Motor neuron (in vitro differentiated cells): Measurements from ENCODE around the gene TSPAN31. TPM values are rescaled to one million over a fixed set of nuclear protein-coding genes. Genes with fewer than 3 reads are reported as not detected.
A peak's percentile ranks its signal among the peaks of the same experiment; 100 is the strongest.

Experiments
- ATAC-seq, 8 experiments: fragments of 200-7000 bp; cut with Tn5 transposase; replicated peaks in 6 of 8; 2 replicates each; pipeline ENCODE4 v1.8.0; 2021; ENCODE audit warnings: mild to moderate bottlenecking in 8 of 8, moderate library complexity in 8 of 8
- H3K27ac ChIP-seq, 2 donors: fragments of 250-450 bp; sonication (Bioruptor Pico); 2 replicates each; pipeline ENCODE4 v1.9.0; 2021; ENCODE audit warnings: antibody characterized with exemption in 2 of 2, mild to moderate bottlenecking in 2 of 2, moderate library complexity in 1 of 2
- H3K4me1 ChIP-seq, 2 donors: fragments of 250-450 bp; sonication (Bioruptor Pico); replicated peaks in 1 of 2; 2 replicates each; pipeline ENCODE4 v1.6.1; 2021; ENCODE audit warnings: antibody characterized with exemption in 2 of 2, mild to moderate bottlenecking in 2 of 2, moderate library complexity in 1 of 2
- H3K4me3 ChIP-seq, 5 donors: fragments of 250-450 bp; sonication (Bioruptor Pico); 2 replicates each; pipeline ENCODE4 v1.9.0; 2021; ENCODE audit warnings: antibody characterized with exemption in 5 of 5, mild to moderate bottlenecking in 5 of 5, moderate library complexity in 4 of 5
- whole genome bisulfite sequencing, 10 experiments: fragments of 450-650 bp; shearing (Covaris generic); methylation state at CpG; one replicate each; pipeline ENCODE4 v1.0.0; 2022; 5-methylcytosine and 5-hydroxymethylcytosine counted together
- in situ Hi-C, 9 experiments: fragments of 400-800 bp; cut with MboI; loops; one replicate each; pipeline ENCODE4 v1.15.0; 2021; ENCODE audit warnings: low sequenced_read_pairs in 9 of 9, low pct_unique_long_range_greater_than_20kb in 2 of 9; ENCODE audit not compliant: unreplicated experiment in 9 of 9
- total RNA-seq, 8 experiments: library from RNA; unstranded; fragments of 300-600 nt; gene quantifications; 2 replicates each; pipeline versions ENCODE4 v1.2.3 to v1.2.4, GENCODE V29; 2022

The TSPAN31 gene
- total RNA-seq, 8 experiments from 2014 or later: 19.8 to 38.6 (median 24.4) TPM

- 0 to 67% (median 8%) methylated on average over 1 to 3 of the region's 41 CpGs; no CpG with 5 or more reads in 3 of the 10 experiments for WGBS, 10 experiments
- ATAC-seq: peak in 6 of 8 experiments; percentile 11 to 51 (median 39)
- in situ Hi-C loops: no loop called here
- peak within 1 kb of the TSS; percentile 84 to 98 (median 89) for H3K4me3 ChIP-seq
- peaks cover 27% of the 10 kb centered on the region in 2 donors for H3K4me1 ChIP-seq
- H3K27ac ChIP-seq: peak within 1 kb of the TSS; percentile 77 to 87
Measured at GRCh38 chr12:57754411-57755193, 9.8 kb downstream of the TSPAN31 start, which contains the start of gene MARCHF9. MARCHF9 (plus strand) TSS chr12:57755103; CDS start chr12:57755529, 426 bp downstream.

- Histone ChIP-seq H3K4me3 (peak overlapping the region; percentile 84 to 98 (median 89)), H3K27ac (peak overlapping the region; percentile 77 to 87), H3K4me1 (peaks cover 27% of the 10 kb centered on the region in 2 donors)
- no CpG with 5 or more reads among the region's 34 CpGs for WGBS, 10 experiments
- peak in 1 of 8 experiments; percentile 0 for ATAC-seq
- in situ Hi-C loops: no loop called here
Measured at GRCh38 chr12:57755194-57755453, 10.3 kb downstream of the TSPAN31 start.

- peak overlapping the region; percentile 77 to 87 for H3K27ac ChIP-seq
Measured at GRCh38 chr12:57755454-57756372, 10.9 kb downstream of the TSPAN31 start.

GRCh38 chr12:57756406-57757341 lies 11.8 kb downstream of the TSPAN31 start:
- in situ Hi-C loops: no loop called here
- Histone ChIP-seq H3K27ac (no peak overlapping the region), H3K4me3 (peak overlapping the region; percentile 84 to 98 (median 89)), H3K4me1 (peaks cover 21% of the 10 kb centered on the region in 2 donors)
- WGBS, 10 experiments: 8 to 100% (median 45%) methylated on average over 2 to 13 of the region's 22 CpGs; no CpG with 5 or more reads in 1 of the 10 experiments
- no peak for ATAC-seq

More at GRCh38 chr12:57755454-57756372, 10.9 kb downstream of the TSPAN31 start:
- WGBS, 10 experiments: 0% methylated on average over 1 to 4 of the region's 76 CpGs; no CpG with 5 or more reads in 6 of the 10 experiments
- Histone ChIP-seq H3K4me3 (peak overlapping the region; percentile 84 to 98 (median 89)), H3K4me1 (peaks cover 24 to 25% of the 10 kb centered on the region in 2 donors)
- ATAC-seq: peak in 5 of 8 experiments; percentile 0 to 3 (median 1)
- in situ Hi-C loops: no loop called here

GRCh38 chr12:57757771-57758170 lies 12.9 kb downstream of the TSPAN31 start:
- WGBS, 10 experiments: 57 to 100% (median 94%) methylated on average over 1 to 4 of the region's 4 CpGs; no CpG with 5 or more reads in 3 of the 10 experiments
- H3K27ac ChIP-seq: no peak overlapping the region
- ATAC-seq: no peak
- peaks cover 19% of the 10 kb centered on the region in 2 donors for H3K4me1 ChIP-seq
- H3K4me3 ChIP-seq: no peak overlapping the region
- in situ Hi-C loops: no loop called here

GRCh38 chr12:57758552-57759359 lies 13.9 kb downstream of the TSPAN31 start:
- no peak overlapping the region for H3K4me3 ChIP-seq
- no peak overlapping the region for H3K27ac ChIP-seq
- in situ Hi-C loops: no loop called here
- no peak for ATAC-seq
- WGBS, 10 experiments: 59 to 100% (median 91%) methylated on average over 1 to 16 of the region's 25 CpGs; no CpG with 5 or more reads in 5 of the 10 experiments
- H3K4me1 ChIP-seq: peaks cover 11 to 13% of the 10 kb centered on the region in 2 donors

- ATAC-seq: peak in 1 of 8 experiments; percentile 9
- 0 to 100% (median 33%) methylated on average over 1 to 3 of the region's 3 CpGs; no CpG with 5 or more reads in 1 of the 10 experiments for WGBS, 10 experiments
Measured at GRCh38 chr12:57759360-57759980, 14.6 kb downstream of the TSPAN31 start.

GRCh38 chr12:57760347-57760982 lies 15.6 kb downstream of the TSPAN31 start:
- ATAC-seq: no peak
- Histone ChIP-seq H3K4me3 (no peak overlapping the region), H3K4me1 (peaks cover 3 to 7% of the 10 kb centered on the region in 2 donors), H3K27ac (no peak overlapping the region)
- in situ Hi-C loops: no loop called here
- WGBS, 10 experiments: 60 to 100% (median 83%) methylated on average over 1 to 3 of the region's 3 CpGs; no CpG with 5 or more reads in 1 of the 10 experiments

More at GRCh38 chr12:57759360-57759980, 14.6 kb downstream of the TSPAN31 start:
- H3K4me1 ChIP-seq: peaks cover 4 to 6% of the 10 kb centered on the region in 2 donors
- in situ Hi-C loops: no loop called here
- H3K4me3 ChIP-seq: no peak overlapping the region
- H3K27ac ChIP-seq: no peak overlapping the region

DNA sequence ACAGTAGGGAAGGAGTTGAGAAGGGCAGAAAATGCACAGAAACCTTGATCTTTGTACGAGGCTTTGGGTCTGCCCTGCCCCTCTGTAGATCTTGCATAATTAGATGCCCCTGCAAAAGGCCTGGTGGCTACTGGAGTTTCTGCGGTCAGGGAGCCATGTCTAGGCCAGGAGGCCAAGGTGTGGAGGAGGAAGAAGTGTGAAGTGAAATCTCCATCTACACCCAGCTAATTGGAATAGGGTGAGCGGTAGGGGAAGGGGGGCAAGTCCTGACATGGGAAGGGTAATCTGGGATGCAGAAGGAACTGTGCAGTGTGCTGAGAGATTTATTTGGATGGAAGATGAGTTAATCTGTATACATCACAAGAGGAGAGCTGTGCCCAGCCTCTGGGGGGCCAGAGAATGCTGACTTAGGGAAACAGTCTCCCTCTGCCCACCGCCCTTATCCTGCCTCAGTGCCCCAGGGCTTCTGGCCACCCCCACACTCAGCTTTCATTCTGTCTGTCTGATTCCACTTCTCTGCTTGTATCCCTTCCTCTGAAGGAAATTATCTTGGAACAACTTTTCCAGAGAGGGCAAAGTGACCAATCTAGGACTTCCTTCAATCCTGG lies 16.7 kb downstream of the TSPAN31 start:
- no peak for ATAC-seq
- H3K4me3 ChIP-seq: no peak overlapping the region
- 40 to 100% (median 91%) methylated on average over 1 to 3 of the region's 4 CpGs; no CpG with 5 or more reads in 4 of the 10 experiments for WGBS, 10 experiments
- in situ Hi-C loops: no loop called here
- peaks cover 2 to 10% of the 10 kb centered on the region in 2 donors for H3K4me1 ChIP-seq
- H3K27ac ChIP-seq: no peak overlapping the region

DNA sequence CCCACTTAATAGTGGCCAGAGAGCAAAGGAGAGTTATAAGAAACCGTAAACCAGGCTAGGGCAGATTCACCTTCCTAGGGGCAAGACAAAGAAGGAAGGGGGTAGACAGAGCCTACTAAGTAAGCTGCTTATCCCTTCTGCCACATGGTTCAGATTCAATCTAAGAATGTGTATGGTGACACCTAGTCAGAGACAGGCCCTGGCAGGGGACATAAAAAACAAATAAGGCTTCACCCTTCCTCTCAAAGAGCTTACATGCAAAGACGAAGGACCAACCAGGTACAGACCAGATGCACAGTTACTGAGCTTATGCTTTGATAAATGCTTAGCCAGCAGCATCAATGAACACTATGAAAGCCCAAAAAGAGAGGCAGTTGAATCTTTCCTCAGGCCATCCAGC lies 17.6 kb downstream of the TSPAN31 start:
- Histone ChIP-seq H3K27ac (no peak overlapping the region), H3K4me3 (no peak overlapping the region), H3K4me1 (peaks cover 6 to 14% of the 10 kb centered on the region in 2 donors)
- in situ Hi-C loops: no loop called here
- no peak for ATAC-seq
- 17 to 100% (median 76%) methylated on average over 1 to 2 of the region's 2 CpGs; no CpG with 5 or more reads in 1 of the 10 experiments for WGBS, 10 experiments
